Epithelial cell of esophagus (primary cell): ENCODE measurements around the gene TAF6.

Experiments
- DNase-seq: peaks from one replicate; pipeline ENCODE4 v3.0.0; 2010; ENCODE audit warnings: low read depth
- H3K4me3 ChIP-seq: 2 replicates; pipeline ENCODE4 v1.5.1; 2011; ENCODE audit warnings: mild to moderate bottlenecking, low read length, control low read depth
- TF ChIP-seq, protein P1 (sequence below): IDR thresholded peaks from 2 replicates; pipeline ENCODE4 v1.5.1; 2011; ENCODE audit warnings: low read depth, mild to moderate bottlenecking, low read length, control low read depth, inconsistent platforms; ENCODE audit not compliant: insufficient read depth; ENCODE audit errors: missing control alignments

TAF6 gene

DNA sequence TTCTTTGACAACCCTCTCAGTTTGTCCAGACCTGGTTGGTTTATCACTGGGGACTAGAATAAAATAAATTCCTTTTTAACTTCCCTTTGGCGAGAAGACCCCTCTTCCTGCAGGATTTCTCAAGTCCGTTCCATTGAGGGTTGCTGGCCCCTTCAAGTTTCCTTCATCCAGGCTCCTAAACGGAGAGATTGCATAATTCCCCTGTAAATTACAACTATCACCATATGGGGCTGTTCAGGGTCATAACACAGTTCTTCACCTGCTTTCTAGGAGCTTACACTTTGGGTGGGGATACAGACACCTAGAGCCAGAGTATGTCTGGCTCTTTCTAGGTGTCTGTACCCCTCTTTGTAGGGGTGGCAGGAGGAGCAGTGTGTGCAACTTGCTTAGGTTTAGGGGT, 33.6 kb downstream of the TAF6 start:
- TF ChIP-seq, protein P1, sequence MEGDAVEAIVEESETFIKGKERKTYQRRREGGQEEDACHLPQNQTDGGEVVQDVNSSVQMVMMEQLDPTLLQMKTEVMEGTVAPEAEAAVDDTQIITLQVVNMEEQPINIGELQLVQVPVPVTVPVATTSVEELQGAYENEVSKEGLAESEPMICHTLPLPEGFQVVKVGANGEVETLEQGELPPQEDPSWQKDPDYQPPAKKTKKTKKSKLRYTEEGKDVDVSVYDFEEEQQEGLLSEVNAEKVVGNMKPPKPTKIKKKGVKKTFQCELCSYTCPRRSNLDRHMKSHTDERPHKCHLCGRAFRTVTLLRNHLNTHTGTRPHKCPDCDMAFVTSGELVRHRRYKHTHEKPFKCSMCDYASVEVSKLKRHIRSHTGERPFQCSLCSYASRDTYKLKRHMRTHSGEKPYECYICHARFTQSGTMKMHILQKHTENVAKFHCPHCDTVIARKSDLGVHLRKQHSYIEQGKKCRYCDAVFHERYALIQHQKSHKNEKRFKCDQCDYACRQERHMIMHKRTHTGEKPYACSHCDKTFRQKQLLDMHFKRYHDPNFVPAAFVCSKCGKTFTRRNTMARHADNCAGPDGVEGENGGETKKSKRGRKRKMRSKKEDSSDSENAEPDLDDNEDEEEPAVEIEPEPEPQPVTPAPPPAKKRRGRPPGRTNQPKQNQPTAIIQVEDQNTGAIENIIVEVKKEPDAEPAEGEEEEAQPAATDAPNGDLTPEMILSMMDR: no peak
- no peak overlapping the region for H3K4me3 ChIP-seq
- DNase-seq: no peak

DNA sequence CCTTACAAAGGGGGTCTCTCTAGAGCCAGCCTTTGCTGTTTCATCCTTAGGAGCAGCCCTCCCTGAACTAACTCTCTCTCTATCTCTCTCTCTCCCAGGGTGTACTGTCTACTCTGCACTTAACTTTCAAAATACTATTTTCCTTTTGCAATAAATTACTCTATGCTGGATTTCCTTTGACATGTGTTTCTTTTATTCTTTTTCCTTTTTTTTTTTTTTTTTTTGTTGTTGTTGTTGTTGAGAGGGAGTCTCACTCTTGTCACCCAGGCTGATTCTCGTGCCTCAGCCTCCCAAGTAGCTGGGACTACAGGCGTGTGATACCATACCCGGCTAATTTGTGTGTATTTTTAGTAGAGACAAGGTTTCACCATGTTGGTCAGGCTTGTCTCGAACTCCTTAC, 36.2 kb downstream of the TAF6 start:
- TF ChIP-seq, protein P1: no peak
- DNase-seq: no peak
- H3K4me3 ChIP-seq: no peak overlapping the region

DNA sequence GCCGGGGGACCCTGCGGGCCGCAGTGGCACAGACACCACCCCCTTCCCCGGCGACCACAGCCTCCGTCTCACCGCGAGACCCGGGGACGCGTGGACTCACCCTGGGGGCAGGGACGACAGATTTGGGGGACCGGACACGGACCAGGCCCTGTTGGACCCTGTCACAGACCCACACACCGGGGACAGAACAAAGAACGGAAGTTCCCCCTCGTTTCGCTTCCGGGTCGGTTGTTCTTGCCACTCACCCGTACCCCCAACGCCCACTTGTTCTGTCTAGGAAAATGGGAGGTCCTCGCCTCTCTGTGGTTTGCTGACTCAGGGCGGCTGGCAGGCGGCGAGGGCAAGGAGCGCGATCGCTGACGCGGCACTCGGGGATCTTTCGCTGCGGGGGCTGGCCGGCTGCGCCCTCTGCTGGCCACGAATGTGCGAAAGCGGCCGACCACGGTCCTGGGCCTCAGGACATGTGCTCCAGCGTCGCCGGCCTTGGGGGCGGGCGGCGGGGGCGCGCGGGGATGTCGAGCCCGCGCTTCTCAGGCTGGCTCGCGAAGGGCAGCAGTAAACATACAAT, 37.5 kb downstream of the TAF6 start, which contains the start of gene ZNF3:
TSS of gene ZNF3 (minus strand) at position 189 of the 568 bp plus-strand sequence. CDS start 4,366 bp downstream, outside the sequence.
- DNase-seq: peak; percentile 99
- TF ChIP-seq, protein P1: peak; percentile 65

DNA sequence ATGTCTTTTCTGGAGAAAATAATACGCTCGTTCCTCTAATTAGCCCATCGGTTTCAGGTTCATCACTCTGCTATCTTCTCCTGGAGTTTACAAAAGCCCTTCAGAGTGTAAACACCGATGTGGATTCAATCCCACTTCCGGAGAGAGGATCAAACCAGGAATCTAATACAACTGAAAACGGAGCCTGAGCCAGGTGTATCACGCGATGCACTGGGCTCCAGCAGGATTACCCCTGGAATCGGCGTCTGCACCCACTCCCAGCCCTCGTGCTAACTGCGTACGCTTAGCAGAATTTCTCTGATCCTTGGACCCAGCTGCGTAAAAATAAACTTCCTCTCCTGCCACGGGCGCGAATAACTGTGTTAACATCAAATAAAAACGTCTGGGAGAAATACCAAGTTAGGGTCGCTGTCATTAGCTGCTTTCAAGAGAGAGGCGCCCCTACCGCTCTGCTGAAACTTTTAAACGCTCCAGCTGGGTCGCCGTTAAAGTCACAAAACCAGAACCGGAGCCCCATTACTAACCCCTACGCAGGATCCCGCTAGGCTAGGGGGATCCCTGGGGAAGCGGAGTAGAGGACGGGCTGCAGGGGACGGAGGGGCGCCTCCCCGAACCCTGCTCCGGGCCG, 38.1 kb downstream of the TAF6 start:
- TF ChIP-seq, protein P1: no peak
- H3K4me3 ChIP-seq: peak overlapping the region; percentile 97
- DNase-seq: peak; percentile 19

More for the DNA sequence above, 37.5 kb downstream of the TAF6 start, which contains the start of gene ZNF3:
- peak within 1 kb of the TSS; percentile 97 for H3K4me3 ChIP-seq

DNA sequence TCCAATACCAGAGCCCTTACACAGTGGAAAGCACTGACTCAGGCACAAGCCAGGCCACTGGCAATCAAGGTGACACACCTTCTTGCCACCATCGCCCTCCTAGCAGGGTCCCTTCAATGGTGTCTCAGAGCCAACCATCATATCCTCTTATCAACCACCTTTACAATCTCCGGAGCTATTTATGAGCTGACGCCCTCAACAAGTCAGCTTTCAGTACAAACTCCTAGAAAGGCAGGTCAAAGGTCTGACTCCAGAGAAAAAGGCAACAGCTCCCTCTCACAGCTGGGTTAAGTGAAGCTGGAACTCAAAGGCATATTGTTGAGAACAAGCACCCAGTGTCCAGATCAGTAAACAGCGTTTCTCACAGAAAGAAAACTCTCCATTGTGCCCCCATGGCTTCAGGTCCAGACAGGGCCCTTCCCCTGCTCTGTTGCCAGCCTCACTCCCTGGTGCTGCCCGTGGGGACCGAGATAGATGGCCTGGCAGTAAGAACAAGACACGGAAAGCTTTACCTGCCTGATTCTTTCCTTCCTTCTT, 40.1 kb downstream of the TAF6 start:
- no peak overlapping the region for H3K4me3 ChIP-seq
- DNase-seq: no peak
- TF ChIP-seq, protein P1: no peak

DNA sequence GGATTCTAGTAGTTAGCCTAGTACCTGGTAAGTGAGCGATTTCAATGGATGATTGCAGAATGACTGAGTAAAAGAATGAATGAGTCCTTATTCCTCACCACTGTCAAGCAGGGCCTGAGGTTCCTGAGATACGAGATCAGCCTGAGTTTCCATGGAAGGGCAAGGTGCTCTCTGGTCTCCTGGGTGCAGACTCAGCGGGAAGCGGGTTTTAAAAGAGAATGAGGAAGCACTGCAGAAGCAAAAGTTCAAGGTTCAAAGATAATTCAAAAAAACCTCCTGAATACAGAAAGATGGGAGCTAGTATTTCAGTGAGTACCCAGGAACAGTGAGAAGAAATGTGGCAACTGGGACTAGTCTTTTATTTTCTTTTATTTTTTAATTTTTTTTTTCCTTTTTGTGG, 42.0 kb downstream of the TAF6 start:
- DNase-seq: no peak
- no peak overlapping the region for H3K4me3 ChIP-seq
- TF ChIP-seq, protein P1: no peak
